GM18858 (cell line): Measurements from ENCODE around the gene ZNF697.
"Not testable (repeated sequence)": the region's sequence is repeated elsewhere in the genome, so short reads cannot be mapped to it uniquely, and the experiment has no call there.

Source experiments
- ATAC-seq: cut with Tn5 transposase; IDR thresholded peaks from one replicate; pipeline ENCODE4 v1.9.1; 2021; ENCODE audit not compliant: unreplicated experiment

Gene ZNF697

GRCh38 chr1:119647734-119648619 is at the start of gene ZNF697:
ZNF697 (minus strand) TSS chr1:119648266; CDS start chr1:119626100, 22,166 bp downstream.
- peak; percentile 61 for ATAC-seq

GRCh38 chr1:119697598-119697997 is 49.5 kb upstream of the ZNF697 start:
- no peak for ATAC-seq

- ATAC-seq, result not testable (repeated sequence)
Observed at GRCh38 chr1:119696863-119697262, 48.8 kb upstream of the ZNF697 start.

GRCh38 chr1:119689511-119689910 is 41.4 kb upstream of the ZNF697 start:
- ATAC-seq, result no peak

GRCh38 chr1:119688810-119689209 is 40.7 kb upstream of the ZNF697 start:
- ATAC-seq, result no peak

GRCh38 chr1:119687434-119688079 is 39.5 kb upstream of the ZNF697 start:
- no peak for ATAC-seq

GRCh38 chr1:119686661-119687060 is 38.6 kb upstream of the ZNF697 start:
- no peak for ATAC-seq

- ATAC-seq, result no peak
Observed at GRCh38 chr1:119683893-119684292, 35.8 kb upstream of the ZNF697 start.

- ATAC-seq, result no peak
Observed at GRCh38 chr1:119682141-119682540, 34.1 kb upstream of the ZNF697 start.

GRCh38 chr1:119681560-119681959 is 33.5 kb upstream of the ZNF697 start:
- no peak for ATAC-seq

GRCh38 chr1:119680723-119681122 is 32.7 kb upstream of the ZNF697 start:
- ATAC-seq, result no peak

GRCh38 chr1:119680193-119680592 is 32.1 kb upstream of the ZNF697 start:
- ATAC-seq, result no peak

- ATAC-seq, result no peak
Observed at GRCh38 chr1:119679223-119679622, 31.2 kb upstream of the ZNF697 start.

GRCh38 chr1:119676571-119677206 is 28.6 kb upstream of the ZNF697 start:
- ATAC-seq, result no peak

- ATAC-seq, result no peak
Observed at GRCh38 chr1:119675349-119676345, 27.6 kb upstream of the ZNF697 start.

- no peak for ATAC-seq
Observed at GRCh38 chr1:119674835-119675289, 26.8 kb upstream of the ZNF697 start.

- no peak for ATAC-seq
Observed at GRCh38 chr1:119674111-119674526, 26.1 kb upstream of the ZNF697 start.

- no peak for ATAC-seq
Observed at GRCh38 chr1:119673171-119673940, 25.3 kb upstream of the ZNF697 start.

GRCh38 chr1:119670898-119671297 is 22.8 kb upstream of the ZNF697 start:
- ATAC-seq, result no peak

- no peak for ATAC-seq
Observed at GRCh38 chr1:119667173-119667572, 19.1 kb upstream of the ZNF697 start.
